Heart right ventricle (tissue), 16 donors: ENCODE measurements around the gene GPR108. TPM values are rescaled to one million over a fixed set of nuclear protein-coding genes. Genes with fewer than 3 reads are reported as not detected.

ENCODE experiments used
- ATAC-seq, 8 donors: fragments of 200-7000 bp; cut with Tn5 transposase; one replicate each; pipeline ENCODE4 v1.9.1; 2020; ENCODE audit warnings: mild to moderate bottlenecking in 8 of 8, moderate library complexity in 8 of 8, moderate number of reproducible peaks in 1 of 8
- DNase-seq, 2 donors: peaks; one replicate each; pipeline ENCODE4 v3.0.0-alpha.2; 2020
- H3K27ac ChIP-seq, 10 donors: fragments of 200-600 bp; sonication (generic) in 2 of 10; one replicate each; pipeline versions ENCODE4 v1.5.0 to v1.8.0; 2020 to 2022; ENCODE audit warnings: mild to moderate bottlenecking in 3 of 10
- H3K27me3 ChIP-seq, 7 donors: fragments of 200-600 bp; one replicate each; pipeline ENCODE4 v1.8.0; 2021 to 2022; ENCODE audit warnings: mild to moderate bottlenecking in 2 of 7
- H3K36me3 ChIP-seq, 9 donors: fragments of 200-600 bp; sonication (generic) in 1 of 9; one replicate each; pipeline versions ENCODE4 v1.5.0 to v1.8.0; 2020 to 2022; ENCODE audit warnings: mild to moderate bottlenecking in 2 of 9
- H3K4me1 ChIP-seq, 9 donors: fragments of 200-600 bp; sonication (generic) in 1 of 9; one replicate each; pipeline versions ENCODE4 v1.5.0 to v1.8.0; 2020 to 2022; ENCODE audit warnings: mild to moderate bottlenecking in 4 of 9
- H3K4me3 ChIP-seq, 10 donors: fragments of 200-600 bp; sonication (generic) in 2 of 10; one replicate each; pipeline versions ENCODE4 v1.5.0 to v1.8.0; 2020 to 2022; ENCODE audit warnings: mild to moderate bottlenecking in 7 of 10, moderate library complexity in 2 of 10
- H3K9me3 ChIP-seq, 11 donors: fragments of 200-600 bp in 10 of 11; sonication (generic) in 2 of 11; one replicate each; pipeline versions ENCODE4 v1.5.0 to v1.8.0; 2013 to 2022; ENCODE audit warnings: mild to moderate bottlenecking in 2 of 11, control low read depth in 1 of 11, moderate library complexity in 1 of 11
- CTCF ChIP-seq, 9 donors: fragments of 200-600 bp; sonication (generic) in 2 of 9; IDR thresholded peaks; one replicate each; pipeline versions ENCODE4 v1.5.0 to v1.8.0; 2021 to 2022; ENCODE audit warnings: antibody characterized with exemption in 9 of 9, mild to moderate bottlenecking in 5 of 9, moderate library complexity in 1 of 9
- WGBS, 2 donors: extraction: QIAGEN DNeasy Blood & Tissue Kit; methylation state at CpG; one replicate each; pipeline ENCODE4 v1.1.7; 2013; ENCODE audit warnings: inconsistent platforms in 1 of 2; 5-methylcytosine and 5-hydroxymethylcytosine counted together
- intact Hi-C, 10 donors: fragments of 100-400 bp; cut with DNase I; formaldehyde crosslinking; loops; one replicate each; pipeline versions ENCODE4 v1.11.1 to v1.14.2; 2022
- polyA plus RNA-seq, 2 donors: library from polyadenylated mRNA; stranded (reverse); fragments of 200-250 nt; gene quantifications; one replicate each; pipeline ENCODE4 v1.2.3, GENCODE V29; 2013
- total RNA-seq, 10 donors: library from RNA; stranded (reverse); fragmentation: NEBNext Ultra II Directional in 3 of 10; extraction: Animal tissue kit (Norgen Biotek cat#: 25700) in 3 of 10; gene quantifications; one replicate each; pipeline versions ENCODE4 v1.2.1 to v1.2.4, GENCODE V29; 2021 to 2023
- donor health status: Arrhythmogenic right ventricular cardiomyopathy.
- donor health status: ischemic (EF 13 %, LVEDD 7.1; RV severe dilation, severe dysfunction).
- donor health status: healthy with polysubstance abuse.
- donor health status: DM: no; HTN: yes; CAD: no.
- donor health status: DM: no; HTN: no; CAD: no.
- donor health status: ischemic (EF 25% LVEDD 6.9; RV normal size, moderate dysfunction).
- donor health status: ischemic (EF 25% LVEDD 5.7; RV mildly dilated, moderate dysfunction).
- donor health status: healthy.
- donor health status: DM: yes; HTN: yes; CAD: no.
- donor health status: Ischemic cardiomyopathy.
- donor health status: ischemic (EF 35%, LVEDD 5.7; RV mildly dilated, moderate dysfunction).
- donor health status: nonischemic (EF 11% LVEDD 7.7; RV severe dilation, severe dysfunction).
- donor health status: DM: yes; HTN: yes; CAD: no.
- donor health status: PGD.
- donor health status: ischemic (EF 29% LVEDD 5.4; RV normal size, mild dysfunction).
- donor health status: nonischemic (EF 23%, LVEDD 6.1; RV moderate dilation, normal function).

GPR108 gene
- total and polyA plus RNA-seq, 12 donors = 20.4 to 62.0 (median 23.5) TPM

- H3K4me3 ChIP-seq = no peak overlapping the region
- H3K4me1 ChIP-seq = peaks cover 0 to 14% (median 0%) of the 10 kb centered on the region in 9 donors
- peaks cover 0 to 4% (median 0%) of the 10 kb centered on the region in 9 donors for H3K36me3 ChIP-seq
- H3K9me3 ChIP-seq = no peaks in the 10 kb centered on the region
- no peak for TF ChIP-seq CTCF (IDR thresholded peaks at IDR 0.05)
- ATAC-seq (no peak), DNase-seq (no peak)
- WGBS, 2 donors = 65 to 68% methylated on average over 10 of the region's 10 CpGs
- intact Hi-C loops = no loop called here
- H3K27me3 ChIP-seq = peaks cover 0 to 25% (median 3%) of the 10 kb centered on the region in 7 donors
- H3K27ac ChIP-seq = no peak overlapping the region
These were observed 20.3 kb downstream of the GPR108 start for GRCh38 chr19:6717036-6717435.

- Histone ChIP-seq H3K9me3 (no peaks in the 10 kb centered on the region), H3K4me1 (peaks cover 0 to 9% (median 0%) of the 10 kb centered on the region in 9 donors), H3K27ac (no peak overlapping the region), H3K4me3 (no peak overlapping the region), H3K36me3 (peaks cover 0 to 4% (median 0%) of the 10 kb centered on the region in 9 donors), H3K27me3 (peaks cover 0 to 29% (median 7%) of the 10 kb centered on the region in 7 donors)
- TF ChIP-seq CTCF (IDR thresholded peaks at IDR 0.05) = no peak
- WGBS, 2 donors = 61% methylated on average over 6 of the region's 6 CpGs
- DNase-seq (no peak), ATAC-seq (no peak)
- intact Hi-C loops = no loop called here
These were observed 20.8 kb downstream of the GPR108 start for GRCh38 chr19:6716610-6716970.

GRCh38 chr19:6714749-6715555 is 22.4 kb downstream of the GPR108 start:
- no peak for TF ChIP-seq CTCF (IDR thresholded peaks at IDR 0.05)

GRCh38 chr19:6713773-6714692 is 23.3 kb downstream of the GPR108 start:
- 63 to 64% methylated on average over 24 of the region's 24 CpGs for WGBS, 2 donors
- no peak overlapping the region for H3K27ac ChIP-seq
- intact Hi-C loops = no loop called here
- H3K4me1 ChIP-seq = no peaks in the 10 kb centered on the region
- ATAC-seq (no peak), DNase-seq (no peak)
- peaks cover 0 to 4% (median 0%) of the 10 kb centered on the region in 9 donors for H3K36me3 ChIP-seq
- no peak overlapping the region for H3K4me3 ChIP-seq
- H3K27me3 ChIP-seq = peaks cover 0 to 51% (median 29%) of the 10 kb centered on the region in 7 donors
- no peaks in the 10 kb centered on the region for H3K9me3 ChIP-seq
- no peak for TF ChIP-seq CTCF (IDR thresholded peaks at IDR 0.05)

More at GRCh38 chr19:6714749-6715555, 22.4 kb downstream of the GPR108 start:
- Histone ChIP-seq H3K4me1 (no peaks in the 10 kb centered on the region), H3K36me3 (peaks cover 0 to 4% (median 0%) of the 10 kb centered on the region in 9 donors), H3K27ac (no peak overlapping the region), H3K4me3 (no peak overlapping the region), H3K9me3 (no peaks in the 10 kb centered on the region), H3K27me3 (peaks cover 0 to 44% (median 21%) of the 10 kb centered on the region in 7 donors)
- 89 to 92% methylated on average over 11 of the region's 11 CpGs for WGBS, 2 donors
- ATAC-seq (no peak), DNase-seq (no peak)
- intact Hi-C loops = no loop called here
